Caco-2 (cell line): Measurements from ENCODE around the gene ANK2. TPM values are rescaled to one million over a fixed set of nuclear protein-coding genes. Genes with fewer than 3 reads are reported as not detected.

ENCODE experiments used
- BruUV-seq: library from RNA; stranded (reverse); fragments of 400-500 nt; replicated peaks from 2 replicates; lab custom pipeline; 2021; lab: Mats Ljungman, UMichigan
- CTCF ChIA-PET: fragments of 300-600 bp; sonication (Branson Sonifier 250); formaldehyde crosslinking; loops from one replicate; lab custom pipeline; 2022; ENCODE audit warnings: antibody characterized with exemption; lab: Charles Lee
- POLR2A ChIA-PET: fragments of 300-600 bp; sonication (Branson Sonifier 250); formaldehyde crosslinking; loops from one replicate; lab custom pipeline; 2022; ENCODE audit warnings: antibody characterized with exemption; lab: Charles Lee
- DNase-seq, 2 experiments: peaks; one replicate each; pipeline versions ENCODE4 v3.0.0 to v3.0.0-alpha.2; 2020 to 2022
- H3K27me3 ChIP-seq: replicated peaks from 2 replicates; pipeline ENCODE4 v1.6.0; 2011; ENCODE audit warnings: low read length; ENCODE audit not compliant: control insufficient read depth, insufficient read depth
- H3K36me3 ChIP-seq: 2 replicates; pipeline ENCODE4 v1.5.1; 2011; ENCODE audit warnings: low read length; ENCODE audit not compliant: control insufficient read depth, insufficient read depth
- H3K4me1 ChIP-seq: fragments of 250-450 bp; sonication (Bioruptor Pico); 2 replicates; pipeline ENCODE4 v1.5.1; 2020; ENCODE audit warnings: mild to moderate bottlenecking
- H3K4me3 ChIP-seq: 2 replicates; pipeline ENCODE4 v1.5.1; 2011; ENCODE audit warnings: low read depth, mild to moderate bottlenecking, control low read depth, low read length
- H3K9me3 ChIP-seq: fragments of 250-450 bp; sonication (Bioruptor Pico); 2 replicates; pipeline ENCODE4 v1.5.1; 2020; ENCODE audit warnings: mild to moderate bottlenecking, moderate library complexity
- H3K27ac Mint-ChIP-seq: one replicate; pipeline ENCODE4 v1.8.0; 2022; ENCODE audit warnings: mixed read lengths; ENCODE audit not compliant: unreplicated experiment
- H3K27me3 Mint-ChIP-seq: one replicate; pipeline ENCODE4 v1.8.0; 2022; ENCODE audit warnings: mixed read lengths; ENCODE audit not compliant: insufficient read depth, unreplicated experiment
- H3K36me3 Mint-ChIP-seq: one replicate; pipeline ENCODE4 v1.8.0; 2022; ENCODE audit warnings: mild to moderate bottlenecking, mixed read lengths; ENCODE audit not compliant: insufficient read depth, unreplicated experiment
- H3K4me1 Mint-ChIP-seq: one replicate; pipeline ENCODE4 v1.8.0; 2022; ENCODE audit warnings: low read depth, mixed read lengths; ENCODE audit not compliant: unreplicated experiment
- H3K4me3 Mint-ChIP-seq: one replicate; pipeline ENCODE4 v1.8.0; 2022; ENCODE audit warnings: mild to moderate bottlenecking, moderate library complexity, mixed read lengths; ENCODE audit not compliant: unreplicated experiment
- H3K9me3 Mint-ChIP-seq: one replicate; pipeline ENCODE4 v1.8.0; 2022; ENCODE audit warnings: mixed read lengths; ENCODE audit not compliant: unreplicated experiment
- intact Hi-C: fragments of 100-400 bp; cut with micrococcal nuclease; formaldehyde crosslinking; loops from one replicate; pipeline ENCODE4 v1.10.0; 2022; ENCODE audit not compliant: unreplicated experiment
- total RNA-seq: library from RNA; stranded (reverse); gene quantifications from 2 replicates; pipeline ENCODE4 v1.2.3, GENCODE V29; 2022
- TF ChIP-seq, protein P1 (sequence below), 2 experiments: fragments of 200-600 bp in 1 of 2; IDR thresholded peaks; 1 replicate in 1 of 2; 2 replicates in 1 of 2; pipeline versions ENCODE4 v1.5.1 to v1.8.0; 2011 to 2022; ENCODE audit warnings: antibody characterized with exemption in 1 of 2, control low read depth in 1 of 2, inconsistent platforms in 1 of 2, low read depth in 1 of 2, low read length in 1 of 2, mild to moderate bottlenecking in 1 of 2, moderate library complexity in 1 of 2; ENCODE audit not compliant: insufficient read depth in 1 of 2, severe bottlenecking in 1 of 2, unreplicated experiment in 1 of 2

ANK2 gene
- total RNA-seq, 1 experiment from 2014 or later = 26.3 TPM

DNA sequence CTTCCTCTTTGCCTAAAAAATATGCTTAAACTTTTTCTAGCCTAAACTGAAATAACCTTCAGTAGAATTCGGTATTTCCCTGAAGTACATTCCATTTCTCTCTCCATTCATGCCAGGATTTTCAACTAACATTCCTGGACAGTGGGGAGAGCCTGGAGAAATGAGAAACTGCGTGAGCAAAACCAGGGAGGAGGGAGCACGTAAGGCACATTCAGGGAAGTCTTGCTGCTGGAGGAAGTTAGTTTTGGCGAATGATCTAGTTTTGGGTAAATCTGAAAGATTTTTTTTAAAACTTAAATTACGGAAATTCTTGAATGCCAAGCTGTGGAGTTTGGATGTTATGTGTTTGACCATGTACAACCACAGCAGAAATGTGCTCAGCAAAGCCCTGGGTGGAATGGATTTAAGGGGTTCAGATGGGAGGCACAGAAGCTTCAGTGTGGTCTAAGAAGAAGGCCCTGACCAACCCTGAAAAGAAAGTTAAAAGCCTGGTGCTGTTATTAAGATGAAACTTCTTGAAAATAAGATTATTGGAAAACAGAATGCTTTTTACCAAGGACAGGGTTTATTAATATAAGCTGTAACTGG is 347.8 kb downstream of the ANK2 start:
- peaks cover 10% of the 10 kb centered on the region for H3K9me3 Mint-ChIP-seq
- Histone ChIP-seq H3K36me3 (no peaks in the 10 kb centered on the region), H3K4me3 (no peak overlapping the region), H3K9me3 (no peaks in the 10 kb centered on the region), H3K27me3 (no peaks in the 10 kb centered on the region), H3K4me1 (peaks cover 19% of the 10 kb centered on the region)
- H3K4me1 Mint-ChIP-seq = peaks cover 7% of the 10 kb centered on the region
- CTCF ChIA-PET = no interaction called here
- POLR2A ChIA-PET = interaction anchor here (0.6 kb wide), 1 partner anchor 165 kb away, joined by 3 read pairs; no protein-coding TSS in a partner anchor
- BruUV-seq = no TSS peak
- H3K36me3 Mint-ChIP-seq = no peaks in the 10 kb centered on the region
- H3K4me3 Mint-ChIP-seq = no peak overlapping the region
- H3K27me3 Mint-ChIP-seq = no peaks in the 10 kb centered on the region
- TF ChIP-seq, protein P1, sequence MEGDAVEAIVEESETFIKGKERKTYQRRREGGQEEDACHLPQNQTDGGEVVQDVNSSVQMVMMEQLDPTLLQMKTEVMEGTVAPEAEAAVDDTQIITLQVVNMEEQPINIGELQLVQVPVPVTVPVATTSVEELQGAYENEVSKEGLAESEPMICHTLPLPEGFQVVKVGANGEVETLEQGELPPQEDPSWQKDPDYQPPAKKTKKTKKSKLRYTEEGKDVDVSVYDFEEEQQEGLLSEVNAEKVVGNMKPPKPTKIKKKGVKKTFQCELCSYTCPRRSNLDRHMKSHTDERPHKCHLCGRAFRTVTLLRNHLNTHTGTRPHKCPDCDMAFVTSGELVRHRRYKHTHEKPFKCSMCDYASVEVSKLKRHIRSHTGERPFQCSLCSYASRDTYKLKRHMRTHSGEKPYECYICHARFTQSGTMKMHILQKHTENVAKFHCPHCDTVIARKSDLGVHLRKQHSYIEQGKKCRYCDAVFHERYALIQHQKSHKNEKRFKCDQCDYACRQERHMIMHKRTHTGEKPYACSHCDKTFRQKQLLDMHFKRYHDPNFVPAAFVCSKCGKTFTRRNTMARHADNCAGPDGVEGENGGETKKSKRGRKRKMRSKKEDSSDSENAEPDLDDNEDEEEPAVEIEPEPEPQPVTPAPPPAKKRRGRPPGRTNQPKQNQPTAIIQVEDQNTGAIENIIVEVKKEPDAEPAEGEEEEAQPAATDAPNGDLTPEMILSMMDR (IDR thresholded peaks at IDR 0.05; ENCODE audit: insufficient read depth in 1 of 2, low read depth in 1 of 2, low read length in 1 of 2, severe bottlenecking in 1 of 2, unreplicated experiment in 1 of 2) = no peak
- intact Hi-C loops = loop anchor here (5.0 kb wide), 2 partner anchors 35 to 285 kb away; no protein-coding TSS in a partner anchor
- DNase-seq = no peak
- H3K27ac Mint-ChIP-seq = no peak overlapping the region

DNA sequence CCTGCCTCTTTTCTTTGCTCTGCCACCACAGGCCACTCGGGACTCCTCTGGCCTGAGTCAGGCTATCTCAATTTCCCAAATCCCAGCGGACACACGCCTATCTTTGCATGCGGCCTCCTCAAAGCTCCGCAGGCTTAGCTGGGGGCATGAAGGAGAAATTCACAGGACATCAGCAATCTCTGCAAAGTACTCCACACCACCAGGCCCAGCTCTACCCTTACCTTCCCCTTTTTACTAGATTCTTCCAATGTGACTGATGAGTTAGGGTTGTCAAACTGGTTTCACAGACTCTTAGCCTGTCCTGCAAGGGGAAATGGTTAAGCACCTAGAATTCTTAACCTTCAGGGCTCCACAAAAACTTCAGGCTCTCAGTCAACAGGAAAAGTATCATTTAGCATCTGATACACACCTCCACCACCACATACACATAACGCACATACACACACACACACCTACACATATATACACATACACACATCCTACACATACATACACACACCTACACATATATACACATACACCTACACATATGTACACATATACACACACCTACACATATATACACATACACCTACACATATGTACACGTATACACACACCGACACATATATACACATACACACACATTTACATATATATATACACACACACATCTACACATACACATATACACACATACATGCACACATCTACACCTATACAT is 349.1 kb downstream of the ANK2 start:
- CTCF ChIA-PET = no interaction called here

DNA sequence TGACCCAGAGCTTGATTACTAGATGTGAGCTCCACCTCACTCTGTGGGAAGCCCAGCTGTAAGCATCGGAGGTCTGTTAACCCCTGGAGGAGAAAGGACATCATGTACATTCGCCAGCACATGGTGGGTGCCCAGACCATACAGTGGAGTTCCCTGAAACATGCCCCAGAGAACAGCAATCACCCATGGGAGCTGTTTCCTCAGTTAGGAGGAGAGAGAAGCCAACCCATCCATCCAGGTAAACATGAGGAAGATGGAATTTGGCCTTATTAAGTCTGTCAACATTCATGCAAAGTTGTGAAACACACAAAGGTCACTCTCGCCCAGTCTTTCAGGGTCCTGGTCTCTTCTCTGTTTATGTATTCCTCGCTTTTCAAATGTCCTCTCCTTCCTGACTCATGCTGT is 354.7 kb downstream of the ANK2 start:
- Mint-ChIP-seq H3K27me3 (no peaks in the 10 kb centered on the region), H3K9me3 (peaks cover 10% of the 10 kb centered on the region), H3K36me3 (no peaks in the 10 kb centered on the region), H3K27ac (peak overlapping the region; percentile 16), H3K4me3 (no peak overlapping the region), H3K4me1 (peaks cover 9% of the 10 kb centered on the region)
- DNase-seq = peak; percentile 41 to 45
- BruUV-seq = no TSS peak
- Histone ChIP-seq H3K36me3 (peaks cover 1% of the 10 kb centered on the region), H3K4me3 (no peak overlapping the region), H3K9me3 (no peaks in the 10 kb centered on the region), H3K27me3 (no peaks in the 10 kb centered on the region), H3K4me1 (peaks cover 13% of the 10 kb centered on the region)
- TF ChIP-seq, protein P1 (IDR thresholded peaks at IDR 0.05; ENCODE audit: insufficient read depth in 1 of 2, low read depth in 1 of 2, low read length in 1 of 2, severe bottlenecking in 1 of 2, unreplicated experiment in 1 of 2) = no peak
- intact Hi-C loops = loop anchor here (1.0 to 5.0 kb wide), 2 partner anchors 45 to 68 kb away; no protein-coding TSS in a partner anchor
- ChIA-PET CTCF (no interaction called here), POLR2A (no interaction called here)

More for the DNA sequence above, 349.1 kb downstream of the ANK2 start:
- DNase-seq = peak in 1 of 2 experiments; percentile 29
- Mint-ChIP-seq H3K4me3 (no peak overlapping the region), H3K27ac (no peak overlapping the region), H3K36me3 (no peaks in the 10 kb centered on the region), H3K27me3 (no peaks in the 10 kb centered on the region), H3K9me3 (peaks cover 10% of the 10 kb centered on the region), H3K4me1 (peaks cover 7% of the 10 kb centered on the region)
- peaks cover 19% of the 10 kb centered on the region for H3K4me1 ChIP-seq
- H3K27me3 ChIP-seq = no peaks in the 10 kb centered on the region
- no TSS peak for BruUV-seq
- TF ChIP-seq, protein P1 (IDR thresholded peaks at IDR 0.05; ENCODE audit: insufficient read depth in 1 of 2, low read depth in 1 of 2, low read length in 1 of 2, severe bottlenecking in 1 of 2, unreplicated experiment in 1 of 2) = no peak
- no peak overlapping the region for H3K4me3 ChIP-seq
- H3K36me3 ChIP-seq = no peaks in the 10 kb centered on the region
- H3K9me3 ChIP-seq = no peaks in the 10 kb centered on the region
- intact Hi-C loops = loop anchor here (5.0 kb wide), 2 partner anchors 34 to 284 kb away; no protein-coding TSS in a partner anchor
- POLR2A ChIA-PET = no interaction called here
